Lower lobe of right lung (tissue), 2 donors: ENCODE measurements around the gene FCHSD1. TPM values are rescaled to one million over a fixed set of nuclear protein-coding genes. Genes with fewer than 3 reads are reported as not detected.

Experiments used
- ATAC-seq, 2 donors: fragments of 200-7000 bp; cut with Tn5 transposase; one replicate each; pipeline ENCODE4 v1.9.1; 2020 to 2022; ENCODE audit warnings: mild to moderate bottlenecking in 2 of 2, moderate library complexity in 2 of 2
- DNase-seq: peaks from one replicate; pipeline ENCODE4 v3.0.0-alpha.2; 2020
- H3K27ac ChIP-seq: fragments of 200-600 bp; one replicate; pipeline ENCODE4 v1.8.0; 2022
- H3K27me3 ChIP-seq: fragments of 200-600 bp; one replicate; pipeline ENCODE4 v1.8.0; 2022; ENCODE audit warnings: low read depth
- H3K36me3 ChIP-seq: fragments of 200-600 bp; one replicate; pipeline ENCODE4 v1.8.0; 2022; ENCODE audit warnings: mild to moderate bottlenecking
- H3K4me1 ChIP-seq: fragments of 200-600 bp; one replicate; pipeline ENCODE4 v1.8.0; 2022
- H3K4me3 ChIP-seq: fragments of 200-600 bp; one replicate; pipeline ENCODE4 v1.8.0; 2022; ENCODE audit warnings: mild to moderate bottlenecking
- H3K9me3 ChIP-seq: fragments of 200-600 bp; one replicate; pipeline ENCODE4 v1.8.0; 2022
- intact Hi-C: fragments of 100-400 bp; cut with DNase I; formaldehyde crosslinking; loops from one replicate; pipeline ENCODE4 v1.11.0; 2022
- total RNA-seq: library from RNA; stranded (reverse); fragmentation: NEBNext Ultra II Directional; extraction: Animal tissue kit (Norgen Biotek cat#: 25700); gene quantifications from one replicate; pipeline ENCODE4 v1.2.1, GENCODE V29; 2021
- TF ChIP-seq, protein P1 (sequence below): fragments of 200-600 bp; IDR thresholded peaks from one replicate; pipeline ENCODE4 v1.8.0; 2022; ENCODE audit warnings: antibody characterized with exemption, mild to moderate bottlenecking
- donor health status: DM: no; HTN: yes; CAD: no; lungs with severe emphysema.

The FCHSD1 gene
- total RNA-seq, 1 donor from 2014 or later, result 20.4 TPM

DNA sequence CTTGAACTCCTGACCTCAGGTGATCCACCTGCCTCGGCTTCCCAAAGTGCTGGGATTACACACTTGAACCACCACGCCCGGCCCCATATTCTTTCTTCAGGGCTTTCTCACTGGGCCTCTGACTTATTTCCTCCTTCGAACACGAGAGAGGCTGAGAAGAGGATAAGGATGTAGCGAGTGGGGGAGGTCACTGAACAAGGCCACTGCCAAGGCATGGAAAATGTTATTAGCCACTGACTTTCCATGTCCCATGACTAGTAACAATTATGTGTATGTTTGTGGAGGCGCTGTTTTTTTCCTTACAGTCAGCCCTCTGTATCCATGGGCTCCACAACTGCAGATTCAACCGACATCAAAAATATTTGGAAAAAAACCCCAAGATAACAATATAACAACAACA, 12.3 kb upstream of the FCHSD1 start:
- TF ChIP-seq, protein P1, sequence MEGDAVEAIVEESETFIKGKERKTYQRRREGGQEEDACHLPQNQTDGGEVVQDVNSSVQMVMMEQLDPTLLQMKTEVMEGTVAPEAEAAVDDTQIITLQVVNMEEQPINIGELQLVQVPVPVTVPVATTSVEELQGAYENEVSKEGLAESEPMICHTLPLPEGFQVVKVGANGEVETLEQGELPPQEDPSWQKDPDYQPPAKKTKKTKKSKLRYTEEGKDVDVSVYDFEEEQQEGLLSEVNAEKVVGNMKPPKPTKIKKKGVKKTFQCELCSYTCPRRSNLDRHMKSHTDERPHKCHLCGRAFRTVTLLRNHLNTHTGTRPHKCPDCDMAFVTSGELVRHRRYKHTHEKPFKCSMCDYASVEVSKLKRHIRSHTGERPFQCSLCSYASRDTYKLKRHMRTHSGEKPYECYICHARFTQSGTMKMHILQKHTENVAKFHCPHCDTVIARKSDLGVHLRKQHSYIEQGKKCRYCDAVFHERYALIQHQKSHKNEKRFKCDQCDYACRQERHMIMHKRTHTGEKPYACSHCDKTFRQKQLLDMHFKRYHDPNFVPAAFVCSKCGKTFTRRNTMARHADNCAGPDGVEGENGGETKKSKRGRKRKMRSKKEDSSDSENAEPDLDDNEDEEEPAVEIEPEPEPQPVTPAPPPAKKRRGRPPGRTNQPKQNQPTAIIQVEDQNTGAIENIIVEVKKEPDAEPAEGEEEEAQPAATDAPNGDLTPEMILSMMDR, result no peak
- peaks cover 50% of the 10 kb centered on the region for H3K36me3 ChIP-seq

GRCh38 chr5:141662028-141662427, 10.8 kb upstream of the FCHSD1 start:
- Histone ChIP-seq H3K4me1 (peaks cover 7% of the 10 kb centered on the region), H3K4me3 (no peak overlapping the region), H3K36me3 (peaks cover 62% of the 10 kb centered on the region), H3K9me3 (no peaks in the 10 kb centered on the region), H3K27ac (no peak overlapping the region), H3K27me3 (no peaks in the 10 kb centered on the region)
- DNase-seq, result no peak
- no peak for ATAC-seq
- intact Hi-C loops, result no loop called here
- TF ChIP-seq, protein P1, result no peak

More for the DNA sequence above, 12.3 kb upstream of the FCHSD1 start:
- Histone ChIP-seq H3K27ac (no peak overlapping the region), H3K9me3 (no peaks in the 10 kb centered on the region), H3K27me3 (no peaks in the 10 kb centered on the region), H3K4me3 (no peak overlapping the region), H3K4me1 (peaks cover 7% of the 10 kb centered on the region)
- intact Hi-C loops, result no loop called here
- no peak for ATAC-seq
- no peak for DNase-seq

- intact Hi-C loops, result no loop called here
- H3K4me3 ChIP-seq, result no peak overlapping the region
- no peak for ATAC-seq
- no peaks in the 10 kb centered on the region for H3K9me3 ChIP-seq
- no peak overlapping the region for H3K27ac ChIP-seq
- H3K36me3 ChIP-seq, result peaks cover 72% of the 10 kb centered on the region
- no peak for DNase-seq
- TF ChIP-seq, protein P1, result no peak
- no peaks in the 10 kb centered on the region for H3K27me3 ChIP-seq
- H3K4me1 ChIP-seq, result no peaks in the 10 kb centered on the region
Measured at GRCh38 chr5:141657937-141658545, 6.8 kb upstream of the FCHSD1 start.

GRCh38 chr5:141657404-141657803, 6.2 kb upstream of the FCHSD1 start:
- Histone ChIP-seq H3K9me3 (no peaks in the 10 kb centered on the region), H3K4me3 (no peak overlapping the region), H3K4me1 (no peaks in the 10 kb centered on the region), H3K27ac (no peak overlapping the region), H3K27me3 (no peaks in the 10 kb centered on the region), H3K36me3 (peaks cover 66% of the 10 kb centered on the region)
- intact Hi-C loops, result no loop called here
- TF ChIP-seq, protein P1, result no peak
- no peak for DNase-seq
- ATAC-seq, result no peak

- H3K27me3 ChIP-seq, result no peaks in the 10 kb centered on the region
- no peaks in the 10 kb centered on the region for H3K9me3 ChIP-seq
- ATAC-seq (no peak), DNase-seq (no peak)
- peaks cover 4% of the 10 kb centered on the region for H3K4me1 ChIP-seq
- TF ChIP-seq, protein P1, result no peak
- H3K36me3 ChIP-seq, result peaks cover 56% of the 10 kb centered on the region
- intact Hi-C loops, result no loop called here
- no peak overlapping the region for H3K4me3 ChIP-seq
- no peak overlapping the region for H3K27ac ChIP-seq
Measured at GRCh38 chr5:141656396-141656795, 5.2 kb upstream of the FCHSD1 start.
